ENCODE data around the gene APOO.

The APOO gene

DNA sequence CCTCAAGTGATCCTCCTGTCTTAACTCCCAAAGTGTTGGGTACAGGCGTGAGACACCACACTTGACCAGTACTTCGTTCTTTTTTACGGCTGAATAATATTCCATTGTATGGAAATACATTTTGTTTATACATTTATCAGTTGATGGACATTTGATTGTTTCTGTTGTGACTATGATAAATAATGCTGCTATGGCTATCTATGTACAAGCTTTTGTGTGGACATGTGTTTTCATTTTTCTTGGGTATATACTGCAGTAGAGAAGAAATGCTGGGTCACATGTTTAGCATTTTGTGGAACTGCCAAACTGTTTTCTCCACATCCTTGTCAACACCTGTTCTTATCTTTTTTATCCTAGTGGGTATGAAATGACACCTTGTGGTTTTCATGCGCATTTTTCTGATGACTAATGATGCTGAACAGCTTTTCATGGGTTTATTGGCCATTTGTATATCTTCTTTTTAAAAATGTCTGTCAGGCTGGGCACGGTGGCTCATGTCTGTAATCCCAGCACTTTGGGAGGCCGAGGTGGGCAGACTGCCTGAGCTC, 87.4 kb downstream of the APOO start:
- DNase-seq: no peak

- no peak for DNase-seq
Measured at GRCh38 chrX:23819385-23820234, 88.1 kb downstream of the APOO start.

GRCh38 chrX:23817979-23818336, 89.8 kb downstream of the APOO start:
- no peak for DNase-seq

DNA sequence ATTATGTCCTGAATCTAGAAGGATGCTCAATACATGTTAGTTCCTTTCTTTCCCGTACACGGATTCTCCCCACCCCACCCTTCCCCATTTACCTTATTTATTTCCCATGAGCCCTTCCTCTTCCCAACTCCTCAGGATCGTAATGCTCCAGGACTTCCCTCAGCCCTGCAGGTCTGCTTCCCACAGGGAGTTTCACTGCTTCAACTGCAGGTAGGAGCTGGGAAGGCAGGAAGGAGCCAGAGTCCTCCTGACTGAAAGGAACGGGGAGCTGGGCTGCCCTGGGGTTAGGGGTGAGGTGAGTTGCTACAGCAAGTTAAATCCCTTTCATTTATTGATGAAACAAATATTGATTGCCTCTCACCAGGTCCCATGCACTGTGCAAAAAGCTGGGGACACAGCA, 91.6 kb downstream of the APOO start:
- no peak for DNase-seq

- no peak for DNase-seq
Measured at GRCh38 chrX:23815376-23815775, 92.4 kb downstream of the APOO start.

GRCh38 chrX:23813808-23814207, 93.9 kb downstream of the APOO start:
- no peak for DNase-seq

GRCh38 chrX:23811656-23812055, 96.1 kb downstream of the APOO start:
- DNase-seq: no peak

GRCh38 chrX:23811108-23811651, 96.6 kb downstream of the APOO start:
- no peak for DNase-seq

GRCh38 chrX:23810279-23810678, 97.5 kb downstream of the APOO start:
- DNase-seq: no peak

GRCh38 chrX:23805389-23805788, 102.3 kb downstream of the APOO start:
- no peak for DNase-seq

DNA sequence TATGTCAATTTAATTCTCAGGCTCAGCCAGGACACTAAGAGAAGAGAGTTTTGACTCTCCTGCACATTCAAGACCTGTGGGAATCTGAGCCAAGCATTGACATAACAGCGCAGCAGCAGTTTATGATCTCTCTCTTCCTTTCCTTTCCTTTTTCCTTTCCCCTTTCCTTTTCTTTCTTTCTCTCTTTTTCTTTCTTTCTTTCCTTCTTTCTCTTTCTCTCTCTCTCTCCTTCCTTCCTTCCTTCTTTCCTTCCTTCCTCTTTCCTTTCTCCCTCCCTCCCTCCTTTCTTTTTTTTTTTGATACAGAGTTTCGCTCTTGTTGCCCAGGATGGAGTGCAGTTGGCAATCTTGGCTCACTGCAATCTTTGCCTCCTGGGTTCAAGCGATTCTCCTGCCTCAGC, 103.2 kb downstream of the APOO start:
- no peak for DNase-seq

- no peak for DNase-seq
Measured at GRCh38 chrX:23803931-23804381, 103.8 kb downstream of the APOO start.

DNA sequence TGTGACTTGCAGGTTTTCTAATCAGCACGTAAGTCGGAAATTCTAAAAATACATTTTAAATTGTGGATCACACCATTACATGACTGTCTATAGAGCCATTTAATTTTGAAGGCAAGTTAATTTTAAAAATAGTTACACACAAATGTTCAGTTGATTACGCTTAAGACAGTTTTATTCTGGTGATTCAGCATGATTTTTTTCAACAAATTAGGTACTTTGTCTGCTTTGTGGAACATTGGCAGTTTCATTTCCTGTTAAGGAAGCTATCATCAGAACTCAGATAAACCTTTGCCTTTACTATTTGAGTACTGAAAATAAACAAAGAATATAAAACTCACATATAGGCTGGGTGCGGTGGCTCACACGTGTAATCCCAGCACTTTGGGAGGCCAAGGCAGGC, 105.3 kb downstream of the APOO start:
- no peak for DNase-seq

DNA sequence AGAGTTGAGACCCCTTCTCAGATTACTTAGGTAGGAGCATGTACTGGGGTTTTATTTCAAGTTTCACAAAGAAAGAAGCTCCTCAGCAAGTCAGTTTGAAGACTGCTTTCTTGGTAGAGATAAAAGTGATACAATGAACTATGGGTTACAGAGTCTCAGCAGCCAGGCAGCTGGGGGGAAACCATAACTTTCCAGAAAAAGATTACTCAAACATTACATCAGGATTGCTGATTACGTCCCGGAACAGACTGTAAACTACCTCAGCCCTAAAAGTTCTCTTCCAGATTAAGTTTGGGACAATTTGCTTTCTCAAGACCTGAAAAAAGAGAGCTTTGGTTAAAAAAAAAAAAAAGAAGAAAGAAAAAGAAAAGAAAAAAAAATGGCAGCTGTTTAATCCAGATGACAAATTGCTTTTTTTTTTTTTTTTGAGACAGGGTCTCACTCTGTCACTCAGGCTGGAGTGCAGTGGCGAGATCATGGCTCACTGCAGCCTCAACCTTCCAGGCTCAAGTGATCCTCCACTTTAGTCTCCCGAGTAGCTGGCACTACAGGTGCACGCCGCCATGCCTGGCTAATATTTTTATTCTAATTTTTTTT, 108.2 kb downstream of the APOO start:
- no peak for DNase-seq

GRCh38 chrX:23797371-23798128, 110.2 kb downstream of the APOO start:
- no peak for DNase-seq

DNA sequence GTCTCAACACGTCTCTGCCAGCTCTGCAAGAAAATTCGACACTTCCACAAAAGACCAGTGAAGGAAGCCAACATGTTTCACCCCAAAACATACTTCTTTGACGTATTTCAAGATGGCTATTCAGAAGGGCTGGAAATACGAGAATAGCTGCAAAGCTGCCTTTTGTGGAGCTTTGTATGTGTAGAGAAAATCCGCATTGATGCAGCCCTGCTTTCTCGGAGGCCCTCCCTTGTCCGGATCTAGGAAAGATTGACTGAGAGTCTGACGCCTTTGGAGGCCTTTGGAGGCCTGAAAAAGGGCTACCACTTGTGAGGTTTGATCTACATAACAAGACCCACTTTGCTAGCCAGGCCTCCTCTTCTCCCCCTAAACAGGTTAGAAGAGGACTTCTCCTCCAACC, 112.5 kb downstream of the APOO start:
- no peak for DNase-seq

DNA sequence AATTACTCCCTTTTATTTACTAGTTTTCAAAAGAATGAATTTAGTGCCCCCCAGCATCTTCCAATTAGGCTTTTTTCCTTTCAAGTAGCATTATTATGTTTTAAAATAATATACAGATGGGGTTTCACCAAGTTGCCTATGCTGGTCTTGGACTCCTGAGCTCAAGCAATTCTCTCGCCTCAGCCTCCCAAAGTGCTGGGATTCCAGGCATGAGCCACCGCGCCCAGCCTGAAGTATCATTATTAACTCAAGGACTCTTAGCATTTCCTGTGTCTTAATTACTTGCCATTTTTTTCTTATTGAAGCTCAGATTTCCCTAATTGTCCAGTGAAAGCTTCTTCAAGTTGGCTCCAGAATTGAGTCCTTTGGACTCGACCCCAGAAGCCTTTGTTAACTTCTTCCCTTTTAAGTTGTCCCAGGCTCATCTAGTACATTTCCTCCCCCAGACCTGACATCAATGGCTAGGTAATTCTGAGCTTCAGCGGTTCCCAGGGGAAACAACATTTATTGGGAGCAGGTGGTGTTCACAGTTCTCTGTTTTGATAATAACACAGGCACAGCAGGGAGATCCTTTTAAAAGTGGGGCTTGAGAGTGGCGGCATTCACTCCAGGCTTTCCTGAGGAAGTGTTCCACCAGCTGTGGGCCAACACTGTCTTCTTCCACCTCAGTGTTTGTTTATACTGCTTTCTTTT, 114.7 kb downstream of the APOO start:
- DNase-seq: peak in 1 of 58 donors; percentile 1

- no peak for DNase-seq
Measured at GRCh38 chrX:23790155-23790497, 117.6 kb downstream of the APOO start.

- peak in 14 of 58 donors; percentile 0 to 26 (median 8) for DNase-seq
Measured at GRCh38 chrX:23789386-23790154, 118.2 kb downstream of the APOO start.

DNA sequence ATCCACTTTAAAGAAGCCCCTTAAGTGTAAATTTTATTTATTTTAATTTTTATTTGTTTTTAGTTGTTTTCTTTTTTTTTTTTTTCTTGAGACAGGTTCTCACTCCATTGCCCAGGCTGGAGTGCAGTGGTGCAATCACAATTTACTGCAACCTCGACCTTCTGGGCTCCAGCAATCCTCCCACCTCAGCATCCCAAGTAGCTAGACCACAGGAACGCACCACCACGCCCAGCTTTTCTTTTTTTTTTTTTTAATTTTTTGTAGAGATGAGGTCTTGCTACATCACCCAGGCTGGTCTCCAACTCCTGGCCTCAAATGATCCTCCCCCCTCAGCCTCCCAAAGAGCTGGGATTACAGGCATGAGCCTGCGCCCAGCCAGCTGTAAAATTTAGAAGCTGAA, 118.8 kb downstream of the APOO start:
- DNase-seq: no peak

Data from anterior cingulate cortex (tissue), 58 donors.